ENCODE measurements around the gene TNP2.
"Not testable (repeated sequence)": the region's sequence is repeated elsewhere in the genome, so short reads cannot be mapped to it uniquely, and the experiment has no call there.

TNP2 gene

GRCh38 chr16:11229906-11230305, 39.2 kb downstream of the TNP2 start:
- no peak overlapping the region for H3K9ac ChIP-seq (ENCODE audit: low read depth in 1 of 2, low read length in 2 of 2)
- H3K36me3 ChIP-seq (ENCODE audit: control insufficient read depth in 1 of 2, insufficient read depth in 2 of 2, low read length in 2 of 2), result no peaks in the 10 kb centered on the region
- H3K9me3 ChIP-seq (ENCODE audit: control insufficient read depth in 1 of 2, low read length in 2 of 2), result no peaks in the 10 kb centered on the region
- peaks cover 11 to 12% of the 10 kb centered on the region in 2 donors for H3K4me1 ChIP-seq (ENCODE audit: control insufficient read depth in 1 of 2, insufficient read depth in 2 of 2, low read length in 2 of 2)
- no peak overlapping the region for H3K27ac ChIP-seq (ENCODE audit: low read depth, low read length)
- no peak overlapping the region for H3K4me3 ChIP-seq (ENCODE audit: low read depth in 1 of 2, low read length in 2 of 2)
- no peaks in the 10 kb centered on the region for H3K27me3 ChIP-seq (ENCODE audit: control insufficient read depth in 1 of 2, insufficient read depth in 2 of 2, low read length in 2 of 2)

- Histone ChIP-seq H3K36me3 (ENCODE audit: control insufficient read depth in 1 of 2, insufficient read depth in 2 of 2, low read length in 2 of 2) (no peaks in the 10 kb centered on the region), H3K27me3 (ENCODE audit: control insufficient read depth in 1 of 2, insufficient read depth in 2 of 2, low read length in 2 of 2) (no peaks in the 10 kb centered on the region), H3K9ac (ENCODE audit: low read depth in 1 of 2, low read length in 2 of 2) (no peak overlapping the region), H3K4me3 (ENCODE audit: low read depth in 1 of 2, low read length in 2 of 2) (no peak overlapping the region), H3K4me1 (ENCODE audit: control insufficient read depth in 1 of 2, insufficient read depth in 2 of 2, low read length in 2 of 2) (peaks cover 14 to 16% of the 10 kb centered on the region in 2 donors), H3K27ac (ENCODE audit: low read depth, low read length) (no peak overlapping the region), H3K9me3 (ENCODE audit: control insufficient read depth in 1 of 2, low read length in 2 of 2) (no peaks in the 10 kb centered on the region)
Observed at GRCh38 chr16:11229432-11229831, 39.7 kb downstream of the TNP2 start.

- H3K27ac ChIP-seq (ENCODE audit: low read depth, low read length), result no peak overlapping the region
- H3K4me3 ChIP-seq (ENCODE audit: low read depth in 1 of 2, low read length in 2 of 2), result no peak overlapping the region
- peaks cover 15 to 16% of the 10 kb centered on the region in 2 donors for H3K4me1 ChIP-seq (ENCODE audit: control insufficient read depth in 1 of 2, insufficient read depth in 2 of 2, low read length in 2 of 2)
- no peaks in the 10 kb centered on the region for H3K9me3 ChIP-seq (ENCODE audit: control insufficient read depth in 1 of 2, low read length in 2 of 2)
- no peaks in the 10 kb centered on the region for H3K36me3 ChIP-seq (ENCODE audit: control insufficient read depth in 1 of 2, insufficient read depth in 2 of 2, low read length in 2 of 2)
- no peak overlapping the region for H3K9ac ChIP-seq (ENCODE audit: low read depth in 1 of 2, low read length in 2 of 2)
- H3K27me3 ChIP-seq (ENCODE audit: control insufficient read depth in 1 of 2, insufficient read depth in 2 of 2, low read length in 2 of 2), result no peaks in the 10 kb centered on the region
Observed at GRCh38 chr16:11225677-11226549, 43.2 kb downstream of the TNP2 start.

- no peaks in the 10 kb centered on the region for H3K27me3 ChIP-seq (ENCODE audit: control insufficient read depth in 1 of 2, insufficient read depth in 2 of 2, low read length in 2 of 2)
- no peak overlapping the region for H3K9ac ChIP-seq (ENCODE audit: low read depth in 1 of 2, low read length in 2 of 2)
- H3K4me1 ChIP-seq (ENCODE audit: control insufficient read depth in 1 of 2, insufficient read depth in 2 of 2, low read length in 2 of 2), result peaks cover 15 to 16% of the 10 kb centered on the region in 2 donors
- H3K27ac ChIP-seq (ENCODE audit: low read depth, low read length), result no peak overlapping the region
- no peak overlapping the region for H3K4me3 ChIP-seq (ENCODE audit: low read depth in 1 of 2, low read length in 2 of 2)
- no peaks in the 10 kb centered on the region for H3K9me3 ChIP-seq (ENCODE audit: control insufficient read depth in 1 of 2, low read length in 2 of 2)
- no peaks in the 10 kb centered on the region for H3K36me3 ChIP-seq (ENCODE audit: control insufficient read depth in 1 of 2, insufficient read depth in 2 of 2, low read length in 2 of 2)
Observed at GRCh38 chr16:11224894-11225676, 44.0 kb downstream of the TNP2 start.

GRCh38 chr16:11224096-11224893, 44.8 kb downstream of the TNP2 start:
- peaks cover 15 to 16% of the 10 kb centered on the region in 2 donors for H3K4me1 ChIP-seq (ENCODE audit: control insufficient read depth in 1 of 2, insufficient read depth in 2 of 2, low read length in 2 of 2)
- H3K9me3 ChIP-seq (ENCODE audit: control insufficient read depth in 1 of 2, low read length in 2 of 2), result no peaks in the 10 kb centered on the region
- H3K36me3 ChIP-seq (ENCODE audit: control insufficient read depth in 1 of 2, insufficient read depth in 2 of 2, low read length in 2 of 2), result no peaks in the 10 kb centered on the region
- peak overlapping the region; percentile 11 for H3K27ac ChIP-seq (ENCODE audit: low read depth, low read length)
- no peak overlapping the region for H3K4me3 ChIP-seq (ENCODE audit: low read depth in 1 of 2, low read length in 2 of 2)
- H3K27me3 ChIP-seq (ENCODE audit: control insufficient read depth in 1 of 2, insufficient read depth in 2 of 2, low read length in 2 of 2), result no peaks in the 10 kb centered on the region
- peak overlapping the region in 1 of 2 donors; percentile 18 for H3K9ac ChIP-seq (ENCODE audit: low read depth in 1 of 2, low read length in 2 of 2)

- Histone ChIP-seq H3K9me3 (ENCODE audit: control insufficient read depth in 1 of 2, low read length in 2 of 2) (peaks cover 9 to 22% of the 10 kb centered on the region in 2 donors), H3K4me1 (ENCODE audit: control insufficient read depth in 1 of 2, insufficient read depth in 2 of 2, low read length in 2 of 2) (peaks cover 15 to 16% of the 10 kb centered on the region in 2 donors)
- not testable (repeated sequence) for H3K9ac ChIP-seq (ENCODE audit: low read depth in 1 of 2, low read length in 2 of 2); H3K27ac ChIP-seq (ENCODE audit: low read depth, low read length); H3K27me3 ChIP-seq (ENCODE audit: control insufficient read depth in 1 of 2, insufficient read depth in 2 of 2, low read length in 2 of 2); H3K36me3 ChIP-seq (ENCODE audit: control insufficient read depth in 1 of 2, insufficient read depth in 2 of 2, low read length in 2 of 2); H3K4me3 ChIP-seq (ENCODE audit: low read depth in 1 of 2, low read length in 2 of 2)
Observed at GRCh38 chr16:11220507-11220906, 48.6 kb downstream of the TNP2 start.

GRCh38 chr16:11219178-11219577, 49.9 kb downstream of the TNP2 start:
- Histone ChIP-seq H3K27me3 (ENCODE audit: control insufficient read depth in 1 of 2, insufficient read depth in 2 of 2, low read length in 2 of 2) (no peaks in the 10 kb centered on the region), H3K27ac (ENCODE audit: low read depth, low read length) (no peak overlapping the region), H3K4me3 (ENCODE audit: low read depth in 1 of 2, low read length in 2 of 2) (no peak overlapping the region), H3K9me3 (ENCODE audit: control insufficient read depth in 1 of 2, low read length in 2 of 2) (peaks cover 9 to 22% of the 10 kb centered on the region in 2 donors), H3K36me3 (ENCODE audit: control insufficient read depth in 1 of 2, insufficient read depth in 2 of 2, low read length in 2 of 2) (no peaks in the 10 kb centered on the region), H3K4me1 (ENCODE audit: control insufficient read depth in 1 of 2, insufficient read depth in 2 of 2, low read length in 2 of 2) (peaks cover 3 to 4% of the 10 kb centered on the region in 2 donors), H3K9ac (ENCODE audit: low read depth in 1 of 2, low read length in 2 of 2) (no peak overlapping the region)

- peaks cover 9 to 22% of the 10 kb centered on the region in 2 donors for H3K9me3 ChIP-seq (ENCODE audit: control insufficient read depth in 1 of 2, low read length in 2 of 2)
- H3K4me3 ChIP-seq (ENCODE audit: low read depth in 1 of 2, low read length in 2 of 2), result no peak overlapping the region
- H3K27me3 ChIP-seq (ENCODE audit: control insufficient read depth in 1 of 2, insufficient read depth in 2 of 2, low read length in 2 of 2), result no peaks in the 10 kb centered on the region
- no peaks in the 10 kb centered on the region for H3K36me3 ChIP-seq (ENCODE audit: control insufficient read depth in 1 of 2, insufficient read depth in 2 of 2, low read length in 2 of 2)
- H3K4me1 ChIP-seq (ENCODE audit: control insufficient read depth in 1 of 2, insufficient read depth in 2 of 2, low read length in 2 of 2), result no peaks in the 10 kb centered on the region
- H3K9ac ChIP-seq (ENCODE audit: low read depth in 1 of 2, low read length in 2 of 2), result no peak overlapping the region
- H3K27ac ChIP-seq (ENCODE audit: low read depth, low read length), result no peak overlapping the region
Observed at GRCh38 chr16:11218604-11218962, 50.5 kb downstream of the TNP2 start.
